GM12878 (cell line): ENCODE results near the gene DAPK2. TPM values are rescaled to one million over a fixed set of nuclear protein-coding genes. Genes with fewer than 3 reads are reported as not detected.

Experiments used
- ATF2 ChIP-seq: IDR thresholded peaks from 2 replicates; pipeline ENCODE4 v1.6.1; 2012; ENCODE audit warnings: low read length, inconsistent platforms
- BCL11A ChIP-seq: IDR thresholded peaks from 2 replicates; pipeline ENCODE4 v1.6.1; 2011; ENCODE audit warnings: low read depth, low read length
- BRCA1 ChIP-seq: IDR thresholded peaks from 2 replicates; pipeline ENCODE4 v1.6.1; 2011; ENCODE audit warnings: low read depth, low read length, improper control_type of control experiment
- CHD1 ChIP-seq: IDR thresholded peaks from 2 replicates; pipeline ENCODE4 v1.6.1; 2012; ENCODE audit warnings: low read depth, low read length, improper control_type of control experiment
- CHD2 ChIP-seq: IDR thresholded peaks from 2 replicates; pipeline ENCODE4 v1.6.1; 2011; ENCODE audit warnings: low read depth, low read length, improper control_type of control experiment, borderline replicate concordance
- CREM ChIP-seq: IDR thresholded peaks from 2 replicates; pipeline ENCODE4 v1.6.1; 2014; ENCODE audit warnings: antibody characterized with exemption, low read depth
- DPF2 ChIP-seq: fragments of 450-650 bp; IDR thresholded peaks from 2 replicates; pipeline ENCODE4 v1.6.1; 2017; ENCODE audit warnings: mild to moderate bottlenecking
- EP300 ChIP-seq, 2 experiments: fragments of 150-350 bp in 1 of 2; IDR thresholded peaks; 2 replicates each; pipeline ENCODE4 v1.6.1; 2011 to 2012; ENCODE audit warnings: low read depth in 2 of 2, low read length in 2 of 2, borderline replicate concordance in 1 of 2, improper control_type of control experiment in 1 of 2, inconsistent platforms in 1 of 2; ENCODE audit not compliant: control insufficient read depth in 1 of 2
- HDAC2 ChIP-seq: fragments of 200-600 bp; sonication (generic); IDR thresholded peaks from 2 replicates; pipeline ENCODE4 v1.6.1; 2017
- KDM1A ChIP-seq: fragments of 200-600 bp; sonication (generic); IDR thresholded peaks from 2 replicates; pipeline ENCODE4 v1.6.1; 2016; ENCODE audit warnings: borderline replicate concordance
- LARP7 ChIP-seq: fragments of 450-650 bp; IDR thresholded peaks from 2 replicates; pipeline ENCODE4 v1.6.1; 2017; ENCODE audit warnings: mild to moderate bottlenecking
- MEF2B ChIP-seq: fragments of 450-650 bp; IDR thresholded peaks from 2 replicates; pipeline ENCODE4 v1.6.1; 2018; ENCODE audit warnings: mild to moderate bottlenecking, moderate library complexity; ENCODE audit not compliant: partially characterized antibody, poor library complexity, severe bottlenecking
- MLLT1 ChIP-seq: fragments of 450-650 bp; IDR thresholded peaks from 2 replicates; pipeline ENCODE4 v1.6.1; 2016; ENCODE audit warnings: mild to moderate bottlenecking
- MTA3 ChIP-seq: IDR thresholded peaks from 2 replicates; pipeline ENCODE4 v1.6.1; 2012; ENCODE audit warnings: low read length, inconsistent platforms, borderline replicate concordance
- MYC ChIP-seq: IDR thresholded peaks from 2 replicates; pipeline ENCODE4 v1.6.1; 2011; ENCODE audit warnings: mild to moderate bottlenecking, low read length, moderate library complexity, inconsistent platforms; ENCODE audit not compliant: insufficient read depth, insufficient replicate concordance, insufficient read length, severe bottlenecking
- NR2F1 ChIP-seq: fragments of 450-650 bp; conservative IDR thresholded peaks from 2 replicates; pipeline ENCODE4 v1.6.1; 2017; ENCODE audit warnings: mild to moderate bottlenecking
- POLR2AphosphoS5 ChIP-seq: IDR thresholded peaks from 2 replicates; pipeline ENCODE4 v1.6.1; 2011; ENCODE audit warnings: mild to moderate bottlenecking, low read length, inconsistent platforms
- RAD51 ChIP-seq: fragments of 450-650 bp; IDR thresholded peaks from 2 replicates; pipeline ENCODE4 v1.6.1; 2016; ENCODE audit warnings: moderate library complexity, mild to moderate bottlenecking, inconsistent platforms
- SIX5 ChIP-seq: IDR thresholded peaks from 2 replicates; pipeline ENCODE4 v1.6.1; 2011; ENCODE audit warnings: mild to moderate bottlenecking, low read depth, low read length, moderate library complexity; ENCODE audit not compliant: severe bottlenecking
- SMAD5 ChIP-seq: IDR thresholded peaks from 2 replicates; pipeline ENCODE4 v1.6.1; 2016; ENCODE audit warnings: antibody characterized with exemption, low read depth
- TARDBP ChIP-seq: IDR thresholded peaks from 2 replicates; pipeline ENCODE4 v1.6.1; 2016; ENCODE audit warnings: borderline replicate concordance
- TCF12 ChIP-seq: IDR thresholded peaks from 2 replicates; pipeline ENCODE4 v1.6.1; 2011; ENCODE audit warnings: low read depth, mild to moderate bottlenecking, low read length
- TCF3 ChIP-seq: IDR thresholded peaks from 2 replicates; pipeline ENCODE4 v1.6.1; 2012; ENCODE audit warnings: low read depth, mild to moderate bottlenecking, low read length, borderline replicate concordance; ENCODE audit not compliant: insufficient read depth
- ZNF687 ChIP-seq: fragments of 450-650 bp; IDR thresholded peaks from 2 replicates; pipeline ENCODE4 v1.6.1; 2017; ENCODE audit warnings: mild to moderate bottlenecking, moderate library complexity
- ZZZ3 ChIP-seq: IDR thresholded peaks from 2 replicates; pipeline ENCODE4 v1.6.1; 2011; ENCODE audit warnings: low read depth; ENCODE audit not compliant: control insufficient read depth, insufficient read length
- polyA plus RNA-seq, 11 experiments: library from polyadenylated mRNA; depleted of rRNA in 4 of 11; unstranded in 6 of 11; stranded (reverse) in 5 of 11; fragments of >200 nt; fragmentation: Nextera tagmentation in 4 of 11; fragmentation: Illumina TruSeq in 1 of 11; extraction: Ambion mirVana in 4 of 11; extraction: Trizol in 1 of 11; gene quantifications; 1 replicate in 1 of 11; 2 replicates in 10 of 11; pipeline versions ENCODE4 v1.2.1 to v1.2.3, GENCODE V29; 2011 to 2016; ENCODE audit warnings: inconsistent platforms in 2 of 11, missing spikeins in 2 of 11, low read depth in 1 of 11
- total RNA-seq, 4 experiments: library from RNA; depleted of rRNA in 3 of 4; stranded (reverse); fragments of >200 nt in 3 of 4; fragmentation: Illumina TruSeq in 1 of 4; extraction: Trizol in 1 of 4; gene quantifications; 2 replicates each; pipeline versions ENCODE4 v1.2.1 to v1.2.3, GENCODE V29; 2013 to 2021

Gene DAPK2
- total and polyA plus RNA-seq, 10 of the 15 experiments (the other 5 are each of a cell fraction or from before 2014, with no cell fraction given), result 0.69 to 8.4 (median 4.1) TPM

- no peak for TF ChIP-seq RAD51
- TF ChIP-seq NR2F1, result 0 out of 2 replicates have a peak, but pooled peaks have one; percentile 14
- peak; percentile 10; the same call in 1 of the 2 replicates for TF ChIP-seq CREM
- TF ChIP-seq ZZZ3, result no peak
- peak; percentile 39; the same call in 1 of the 2 replicates for TF ChIP-seq MTA3
- peak; percentile 46 to 90; a peak in 3 of 4 replicates for TF ChIP-seq EP300 (IDR thresholded peaks at IDR 0.05; ENCODE audit: borderline replicate concordance in 1 of 2, control insufficient read depth in 1 of 2, low read depth in 2 of 2, low read length in 2 of 2)
- peak; percentile 13 for TF ChIP-seq SIX5
- peak; percentile 8; the same call in 1 of the 2 replicates for TF ChIP-seq TCF12
- TF ChIP-seq TARDBP, result no peak
- TF ChIP-seq CHD1, result no peak
- TF ChIP-seq LARP7, result no peak
- no peak for TF ChIP-seq KDM1A
- TF ChIP-seq MYC, result no peak
- peak; percentile 31 for TF ChIP-seq MEF2B
- no peak for TF ChIP-seq POLR2AphosphoS5
- peak; percentile 88 for TF ChIP-seq MLLT1
- TF ChIP-seq BRCA1, result no peak
- TF ChIP-seq SMAD5, result no peak
- peak; percentile 78 for TF ChIP-seq BCL11A
- no peak for TF ChIP-seq TCF3
- no peak for TF ChIP-seq CHD2
- TF ChIP-seq HDAC2, result no peak
- TF ChIP-seq DPF2, result peak; percentile 89
- peak; percentile 94 for TF ChIP-seq ATF2
- no peak for TF ChIP-seq ZNF687
Measured at GRCh38 chr15:63970621-63971426, 75.5 kb downstream of the DAPK2 start (continued).
